Suppressor macrophage (primary cell): Measurements from ENCODE around the gene RASIP1.

Source experiments
- DNase-seq, 4 experiments: peaks; one replicate each; pipeline ENCODE4 v3.0.0-alpha.2; 2020 to 2022

The RASIP1 gene

GRCh38 chr19:48672994-48673393, 67.4 kb downstream of the RASIP1 start, which contains the start of gene NTN5:
Gene NTN5 (minus strand): TSS chr19:48673017. CDS start chr19:48670986, 2,031 bp downstream.
- DNase-seq = no peak

- no peak for DNase-seq
These were observed 68.9 kb downstream of the RASIP1 start for GRCh38 chr19:48671446-48671995.

GRCh38 chr19:48670699-48671445, 69.5 kb downstream of the RASIP1 start:
- DNase-seq = no peak
